Activated CD4-positive, alpha-beta T cell treated with anti-CD3 and anti-CD28 coated beads, Interleukin-2, amount 10 ng/mL, durations not matched to agents 7 days and 5 days (primary cell): ENCODE measurements around the gene ST6GAL1. TPM values are rescaled to one million over a fixed set of nuclear protein-coding genes. Genes with fewer than 3 reads are reported as not detected.

Experiments
- CTCF ChIA-PET: fragments of 350-600 bp; sonication (Branson Sonifier 250); formaldehyde crosslinking; loops from one replicate; lab custom pipeline; 2021; ENCODE audit warnings: antibody characterized with exemption; lab: Charles Lee
- POLR2A ChIA-PET: fragments of 350-600 bp; sonication (Branson Sonifier 250); formaldehyde crosslinking; loops from one replicate; lab custom pipeline; 2021; ENCODE audit warnings: antibody characterized with exemption; lab: Charles Lee
- DNase-seq: peaks from one replicate; pipeline ENCODE4 v3.0.0-alpha.2; 2020
- H3K27ac Mint-ChIP-seq: one replicate; pipeline ENCODE4 v1.8.0; 2021; ENCODE audit warnings: mild to moderate bottlenecking, moderate library complexity, mixed read lengths
- H3K27me3 Mint-ChIP-seq: one replicate; pipeline ENCODE4 v1.8.0; 2021; ENCODE audit warnings: mixed read lengths
- H3K36me3 Mint-ChIP-seq: one replicate; pipeline ENCODE4 v1.8.0; 2021; ENCODE audit warnings: low read depth, mixed read lengths
- H3K4me1 Mint-ChIP-seq: one replicate; pipeline ENCODE4 v1.8.0; 2021; ENCODE audit warnings: mixed read lengths
- H3K4me3 Mint-ChIP-seq: one replicate; pipeline ENCODE4 v1.8.0; 2021; ENCODE audit warnings: mild to moderate bottlenecking, moderate library complexity, mixed read lengths
- H3K9me3 Mint-ChIP-seq: one replicate; pipeline ENCODE4 v1.8.0; 2021; ENCODE audit warnings: mixed read lengths
- total RNA-seq, 2 experiments: library from RNA; stranded (reverse); gene quantifications; one replicate each; pipeline ENCODE4 v1.2.3, GENCODE V29; 2021

ST6GAL1 gene
- total RNA-seq, 2 experiments from 2014 or later: 145 to 183 TPM

DNA sequence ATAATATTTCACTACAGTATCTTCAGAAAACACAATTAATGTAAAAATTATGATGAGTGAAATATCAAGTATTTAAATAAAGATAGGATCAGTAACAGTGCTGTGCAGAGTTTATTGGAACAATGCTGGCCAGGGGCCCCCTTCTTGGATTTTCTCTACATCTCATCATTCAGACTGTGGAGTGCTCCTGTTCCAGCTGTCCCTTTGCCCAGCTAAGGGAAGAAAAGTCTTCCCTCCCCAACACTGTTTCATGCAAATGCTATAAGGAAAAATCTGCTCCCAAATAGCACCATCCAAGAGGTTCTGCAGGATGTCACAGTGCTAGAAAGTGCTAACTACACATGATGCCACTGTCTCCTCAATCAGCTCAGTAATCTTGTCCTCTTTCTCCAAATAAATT, 144.5 kb downstream of the ST6GAL1 start:
- DNase-seq: no peak
- Mint-ChIP-seq H3K27ac (no peak overlapping the region), H3K9me3 (no peaks in the 10 kb centered on the region), H3K27me3 (no peaks in the 10 kb centered on the region), H3K4me1 (peaks cover 11% of the 10 kb centered on the region), H3K36me3 (peaks cover 75% of the 10 kb centered on the region), H3K4me3 (no peak overlapping the region)
- CTCF ChIA-PET: interaction anchor here (0.8 to 1.7 kb wide), 3 partner anchors 10 to 75 kb away, joined by 3 to 4 read pairs (median 4); no protein-coding TSS in a partner anchor
- POLR2A ChIA-PET: no interaction called here

DNA sequence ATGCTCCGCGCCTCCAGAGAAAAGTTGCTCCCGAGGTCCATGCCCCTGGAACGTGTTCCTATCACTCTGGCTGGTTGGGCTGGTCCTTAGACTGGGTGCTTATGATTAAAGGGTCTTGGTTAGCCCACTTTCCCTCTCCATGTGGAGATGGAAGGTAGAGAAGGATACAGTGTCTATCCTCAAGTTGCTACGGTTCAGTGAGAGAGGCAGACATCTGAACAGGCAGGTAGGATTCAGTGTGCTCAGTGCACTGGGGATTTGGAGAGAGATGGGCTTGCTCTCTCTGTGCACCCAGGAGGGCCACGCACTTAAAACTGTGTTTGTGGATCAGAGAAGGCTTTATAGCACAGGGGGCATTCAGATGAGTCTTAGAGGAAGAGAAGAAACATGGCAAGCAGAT, 146.0 kb downstream of the ST6GAL1 start:
- Mint-ChIP-seq H3K36me3 (peaks cover 64% of the 10 kb centered on the region), H3K9me3 (no peaks in the 10 kb centered on the region), H3K27me3 (no peaks in the 10 kb centered on the region), H3K27ac (no peak overlapping the region), H3K4me1 (peaks cover 3% of the 10 kb centered on the region), H3K4me3 (no peak overlapping the region)
- ChIA-PET CTCF (no interaction called here), POLR2A (no interaction called here)
- no peak for DNase-seq

DNA sequence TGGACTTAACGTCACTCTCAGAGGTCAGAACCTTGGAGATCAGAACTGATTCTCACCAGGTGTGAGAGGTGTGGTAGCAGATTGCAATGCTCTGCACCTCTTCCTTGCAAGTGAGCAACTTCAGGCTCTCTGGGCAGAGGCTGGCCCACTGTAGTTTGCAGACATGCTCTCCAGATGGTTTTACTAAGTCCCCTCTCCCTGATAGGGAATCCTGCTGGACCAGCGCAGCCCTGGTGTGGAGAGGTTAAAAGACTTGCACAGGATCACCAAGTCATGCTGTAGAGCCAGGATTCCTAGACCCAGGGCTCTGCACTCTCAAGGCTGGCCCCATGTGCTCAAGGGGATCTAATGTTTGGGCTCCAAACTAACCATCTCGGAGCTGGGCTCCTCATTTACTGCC, 146.8 kb downstream of the ST6GAL1 start:
- Mint-ChIP-seq H3K9me3 (no peaks in the 10 kb centered on the region), H3K27me3 (no peaks in the 10 kb centered on the region), H3K36me3 (peaks cover 63% of the 10 kb centered on the region), H3K4me1 (peaks cover 2% of the 10 kb centered on the region), H3K27ac (no peak overlapping the region), H3K4me3 (no peak overlapping the region)
- ChIA-PET CTCF (interaction anchor here (0.6 kb wide), 1 partner anchor 143 kb away, joined by 3 read pairs; no protein-coding TSS in a partner anchor), POLR2A (no interaction called here)
- DNase-seq: no peak

DNA sequence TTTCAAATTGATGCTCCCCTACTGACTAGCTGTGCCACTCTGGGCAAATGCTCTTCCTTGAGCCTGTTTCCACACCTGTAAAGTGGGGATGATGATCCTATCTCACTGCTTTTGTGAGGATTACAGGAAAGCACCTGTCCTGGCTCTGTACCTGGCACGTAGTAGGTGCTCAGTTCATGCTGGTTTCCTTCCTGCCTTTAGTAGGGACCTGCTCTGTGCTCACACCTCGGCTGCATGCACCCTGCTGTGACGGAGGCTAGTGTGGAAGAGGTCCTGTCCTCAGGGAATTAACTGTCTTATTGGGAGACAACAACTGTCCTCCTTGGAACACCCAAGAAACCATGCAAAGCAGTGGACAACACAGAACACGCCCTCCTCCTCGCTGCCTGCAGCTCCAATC, 147.2 kb downstream of the ST6GAL1 start:
- Mint-ChIP-seq H3K4me1 (peaks cover 2% of the 10 kb centered on the region), H3K27me3 (no peaks in the 10 kb centered on the region), H3K4me3 (no peak overlapping the region), H3K36me3 (peaks cover 64% of the 10 kb centered on the region), H3K9me3 (no peaks in the 10 kb centered on the region), H3K27ac (no peak overlapping the region)
- POLR2A ChIA-PET: no interaction called here
- no peak for DNase-seq
- CTCF ChIA-PET: interaction anchor here (0.6 kb wide), 1 partner anchor 143 kb away, joined by 3 read pairs; no protein-coding TSS in a partner anchor

DNA sequence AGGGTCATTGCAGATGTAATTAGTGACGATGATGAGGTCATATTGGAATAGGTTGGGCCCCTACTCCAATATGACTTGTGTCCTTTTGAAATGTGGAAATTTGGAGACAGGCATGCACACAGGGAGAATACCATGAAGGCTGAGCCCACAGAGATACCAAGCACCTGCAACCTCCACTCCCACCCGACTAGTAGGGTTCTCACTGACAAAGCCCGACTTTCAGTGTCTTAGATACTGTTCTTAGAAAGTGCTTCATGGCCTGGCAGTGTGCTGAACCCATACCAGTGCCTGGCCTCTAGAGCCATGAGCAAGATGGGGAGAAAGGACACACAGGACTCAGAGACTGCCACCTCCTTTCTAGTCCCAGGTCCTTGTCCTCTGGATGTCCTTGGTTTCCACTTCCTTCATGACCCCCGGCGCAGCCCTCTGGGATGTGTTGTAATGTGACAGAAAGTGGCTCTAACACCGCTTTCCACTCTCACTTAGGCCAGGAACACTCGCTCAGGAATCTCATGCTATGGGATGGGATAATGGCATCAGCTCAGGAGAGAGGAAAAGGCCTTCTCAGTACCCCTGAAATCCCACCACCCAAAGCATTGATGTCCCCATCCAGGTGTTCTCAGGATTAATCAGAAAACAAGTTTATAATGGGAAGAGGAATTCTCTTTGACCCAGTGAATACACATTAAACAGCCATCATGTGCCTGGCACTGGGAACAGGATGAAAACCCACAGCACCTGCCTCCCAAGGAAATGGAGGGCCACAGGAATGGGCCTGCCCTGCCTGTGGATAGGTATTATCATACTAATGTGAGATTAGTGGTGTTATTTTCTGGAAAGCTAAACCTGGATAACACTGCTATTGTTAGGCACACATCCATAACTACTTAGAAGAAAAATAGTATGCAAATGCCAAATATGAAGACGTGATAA, 149.0 kb downstream of the ST6GAL1 start:
- POLR2A ChIA-PET: no interaction called here
- no peak overlapping the region for H3K27ac Mint-ChIP-seq
- H3K9me3 Mint-ChIP-seq: no peaks in the 10 kb centered on the region
- H3K27me3 Mint-ChIP-seq: no peaks in the 10 kb centered on the region
- no peak overlapping the region for H3K4me3 Mint-ChIP-seq
- H3K36me3 Mint-ChIP-seq: peaks cover 51% of the 10 kb centered on the region
- no peak for DNase-seq
- CTCF ChIA-PET: no interaction called here
- peaks cover 9% of the 10 kb centered on the region for H3K4me1 Mint-ChIP-seq

DNA sequence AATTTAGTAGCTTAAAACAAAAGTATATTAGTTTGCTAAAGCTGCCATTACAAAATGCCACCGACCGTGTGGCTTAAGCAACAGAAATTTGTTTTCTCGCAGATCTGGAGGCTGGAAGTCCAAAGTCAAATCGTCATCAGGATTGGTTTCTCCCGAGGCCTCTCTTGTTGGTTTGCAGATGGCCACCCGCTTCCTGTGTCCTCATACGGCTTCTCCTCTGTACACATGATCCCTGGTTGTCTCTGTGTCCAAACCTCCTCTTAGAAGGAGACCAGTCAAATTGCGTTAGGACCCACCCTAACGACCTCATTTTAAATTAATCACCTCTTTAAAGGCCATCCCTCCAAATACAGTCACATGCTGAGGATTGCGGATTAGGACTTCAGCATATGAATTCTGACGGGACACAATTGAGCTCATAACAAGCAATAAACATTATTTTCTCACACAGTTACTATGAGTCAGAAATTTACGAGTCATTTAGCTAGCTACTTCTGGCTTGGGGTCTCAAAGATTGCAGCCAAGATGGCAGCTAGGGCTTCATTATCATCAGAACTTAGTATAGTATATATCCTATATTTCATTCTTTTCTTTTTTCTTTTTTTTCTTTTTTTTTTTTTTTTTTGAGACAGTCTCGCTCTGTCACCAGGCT, 150.6 kb downstream of the ST6GAL1 start:
- H3K9me3 Mint-ChIP-seq: no peaks in the 10 kb centered on the region
- no peaks in the 10 kb centered on the region for H3K27me3 Mint-ChIP-seq
- peaks cover 17% of the 10 kb centered on the region for H3K4me1 Mint-ChIP-seq
- peaks cover 43% of the 10 kb centered on the region for H3K36me3 Mint-ChIP-seq
- no peak overlapping the region for H3K4me3 Mint-ChIP-seq
- POLR2A ChIA-PET: no interaction called here
- CTCF ChIA-PET: interaction anchor here (0.6 to 1.2 kb wide), 3 partner anchors 12 to 959 kb away, joined by 3 to 4 read pairs (median 3); no protein-coding TSS in a partner anchor
- H3K27ac Mint-ChIP-seq: no peak overlapping the region
- DNase-seq: no peak

DNA sequence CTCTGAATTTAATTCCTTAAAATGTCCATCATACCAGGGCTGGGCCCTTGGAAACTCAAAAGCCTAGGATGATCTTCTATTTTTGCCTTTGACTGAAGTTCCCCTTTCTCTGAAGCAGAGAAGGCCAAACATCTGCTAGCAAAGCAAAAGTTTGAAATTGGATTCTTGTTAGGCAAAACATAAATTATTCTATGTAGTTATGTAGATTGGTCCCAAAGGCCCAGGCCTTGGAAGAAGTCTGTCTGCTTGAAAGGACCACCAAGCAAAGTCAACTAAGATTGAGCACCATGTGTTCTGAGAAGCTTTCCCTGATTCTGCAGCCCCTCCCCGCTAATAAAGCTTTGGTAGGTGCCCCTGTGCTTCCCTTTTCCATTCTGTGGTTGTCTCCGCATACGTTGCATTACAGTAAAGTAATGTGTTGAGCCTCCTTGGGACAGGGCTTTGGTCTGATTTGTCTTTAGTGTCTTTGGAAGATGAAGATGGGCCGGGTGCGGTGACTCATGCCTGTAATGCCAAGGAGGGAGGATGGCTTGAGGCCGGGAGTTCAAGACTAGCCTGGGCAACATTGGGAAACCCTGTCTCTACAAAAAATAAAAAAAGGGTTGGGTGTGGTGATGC, 152.5 kb downstream of the ST6GAL1 start:
- Mint-ChIP-seq H3K36me3 (peaks cover 34% of the 10 kb centered on the region), H3K27me3 (peaks cover 1% of the 10 kb centered on the region), H3K9me3 (peaks cover 8% of the 10 kb centered on the region), H3K4me1 (peaks cover 17% of the 10 kb centered on the region), H3K4me3 (no peak overlapping the region), H3K27ac (no peak overlapping the region)
- CTCF ChIA-PET: interaction anchor here (0.6 kb wide), 1 partner anchor 224 kb away, joined by 3 read pairs; no protein-coding TSS in a partner anchor
- DNase-seq: no peak
- POLR2A ChIA-PET: no interaction called here

DNA sequence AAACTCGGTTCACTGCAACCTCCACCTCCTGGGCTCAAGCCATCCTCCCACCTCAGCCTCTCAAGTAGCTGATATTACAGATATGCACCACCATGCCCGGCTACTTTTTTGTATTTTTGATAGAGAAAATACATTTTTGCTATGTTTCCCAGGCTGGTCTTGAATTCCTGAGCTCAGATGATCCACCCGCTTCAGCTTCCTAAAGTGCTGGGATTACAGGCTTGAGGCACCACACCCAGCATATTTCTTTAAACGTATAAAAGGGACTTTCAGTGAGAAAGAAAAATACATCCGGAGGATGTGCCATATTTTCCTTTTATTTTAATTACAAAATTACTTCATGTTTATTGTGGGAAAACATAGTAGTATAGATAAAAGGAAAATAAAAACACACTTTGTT, 153.8 kb downstream of the ST6GAL1 start:
- Mint-ChIP-seq H3K4me3 (no peak overlapping the region), H3K36me3 (peaks cover 32% of the 10 kb centered on the region), H3K27me3 (peaks cover 1% of the 10 kb centered on the region), H3K9me3 (peaks cover 14% of the 10 kb centered on the region), H3K4me1 (peaks cover 19% of the 10 kb centered on the region), H3K27ac (no peak overlapping the region)
- DNase-seq: no peak
- ChIA-PET POLR2A (no interaction called here), CTCF (interaction anchor here (0.7 to 0.8 kb wide), 2 partner anchors 23 to 47 kb away, joined by 3 read pairs; no protein-coding TSS in a partner anchor)

DNA sequence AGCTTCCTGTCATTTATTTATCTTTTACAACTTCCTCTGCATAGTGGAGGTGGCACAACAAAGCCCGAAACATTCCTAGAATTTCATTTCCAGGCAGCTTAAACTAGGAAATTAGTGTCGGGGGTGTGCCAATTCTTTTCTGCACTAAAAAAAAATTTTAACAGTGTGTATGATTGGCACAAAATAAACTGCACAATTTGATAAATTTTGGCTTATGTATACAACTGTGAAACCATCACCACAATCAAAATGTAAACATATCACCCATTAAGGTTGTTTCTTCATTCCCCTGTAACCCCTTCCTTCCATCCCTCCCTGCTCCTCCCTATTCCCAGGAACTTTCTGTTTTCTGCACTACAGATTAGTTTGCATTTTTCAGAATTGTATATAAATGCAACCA, 154.3 kb downstream of the ST6GAL1 start:
- ChIA-PET POLR2A (no interaction called here), CTCF (interaction anchor here (0.7 to 0.8 kb wide), 2 partner anchors 23 to 47 kb away, joined by 3 read pairs; no protein-coding TSS in a partner anchor)
- peaks cover 19% of the 10 kb centered on the region for H3K4me1 Mint-ChIP-seq
- no peak for DNase-seq
- H3K4me3 Mint-ChIP-seq: no peak overlapping the region
- H3K9me3 Mint-ChIP-seq: peaks cover 17% of the 10 kb centered on the region
- H3K36me3 Mint-ChIP-seq: peaks cover 31% of the 10 kb centered on the region
- H3K27me3 Mint-ChIP-seq: peaks cover 1% of the 10 kb centered on the region
- no peak overlapping the region for H3K27ac Mint-ChIP-seq

DNA sequence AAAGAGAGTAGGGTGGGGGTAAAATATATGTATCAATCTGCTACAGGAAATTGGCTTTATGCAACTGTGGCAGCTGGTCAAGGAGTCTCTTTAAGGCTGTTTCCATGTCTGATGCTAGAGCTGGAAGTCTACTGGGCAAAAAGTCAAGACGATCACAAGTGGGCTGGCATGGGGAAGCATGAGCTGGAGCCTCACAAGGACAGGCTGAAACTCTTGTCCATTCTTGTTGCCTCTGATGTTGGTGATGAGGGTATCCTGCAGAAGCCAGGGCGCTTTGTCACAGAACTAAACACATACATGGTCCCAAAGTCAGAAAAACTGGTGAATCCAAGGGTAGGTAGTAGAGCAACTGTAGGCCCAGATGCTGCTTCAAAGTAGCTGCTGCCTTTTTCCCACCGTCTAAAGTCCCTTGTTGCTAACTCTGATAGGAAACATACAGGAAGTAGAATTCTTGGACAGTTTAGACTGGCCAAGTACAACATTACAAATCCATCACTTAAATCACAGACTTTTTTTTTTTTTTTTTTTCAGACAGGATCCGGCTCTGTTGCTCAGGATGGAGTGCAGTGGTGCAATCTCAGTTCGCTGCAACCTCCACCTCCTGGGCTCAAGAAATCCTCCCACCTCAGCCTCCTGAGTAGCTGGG, 154.8 kb downstream of the ST6GAL1 start:
- Mint-ChIP-seq H3K27ac (no peak overlapping the region), H3K36me3 (peaks cover 30% of the 10 kb centered on the region), H3K9me3 (peaks cover 20% of the 10 kb centered on the region), H3K4me3 (no peak overlapping the region), H3K27me3 (peaks cover 3% of the 10 kb centered on the region), H3K4me1 (peaks cover 19% of the 10 kb centered on the region)
- POLR2A ChIA-PET: no interaction called here
- DNase-seq: no peak
- CTCF ChIA-PET: interaction anchor here (0.6 to 0.9 kb wide), 3 partner anchors 11 to 132 kb away, joined by 3 read pairs; no protein-coding TSS in a partner anchor

DNA sequence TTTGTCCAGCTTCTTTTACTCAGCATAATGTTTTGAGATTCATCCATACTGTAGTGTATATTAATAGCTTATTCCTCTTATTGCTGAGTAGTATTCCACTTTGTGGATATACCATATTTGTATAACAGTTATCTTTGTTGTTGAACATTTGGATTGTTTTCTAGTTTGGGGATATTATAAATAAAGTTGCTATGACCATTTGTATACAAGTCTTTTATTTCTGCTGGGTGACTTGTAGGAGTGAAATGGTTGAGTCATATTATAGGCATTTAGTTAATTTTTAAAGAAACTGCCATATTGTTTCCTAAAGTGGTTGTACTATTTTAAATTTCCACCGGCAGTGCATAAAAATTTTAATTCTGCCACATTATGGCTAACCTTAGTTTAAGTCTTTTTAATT, 155.6 kb downstream of the ST6GAL1 start:
- ChIA-PET CTCF (interaction anchor here (0.6 kb wide), 1 partner anchor 133 kb away, joined by 3 read pairs; no protein-coding TSS in a partner anchor), POLR2A (no interaction called here)
- Mint-ChIP-seq H3K9me3 (peaks cover 22% of the 10 kb centered on the region), H3K4me1 (peaks cover 19% of the 10 kb centered on the region), H3K4me3 (no peak overlapping the region), H3K36me3 (peaks cover 30% of the 10 kb centered on the region), H3K27ac (no peak overlapping the region), H3K27me3 (peaks cover 3% of the 10 kb centered on the region)
- DNase-seq: no peak

DNA sequence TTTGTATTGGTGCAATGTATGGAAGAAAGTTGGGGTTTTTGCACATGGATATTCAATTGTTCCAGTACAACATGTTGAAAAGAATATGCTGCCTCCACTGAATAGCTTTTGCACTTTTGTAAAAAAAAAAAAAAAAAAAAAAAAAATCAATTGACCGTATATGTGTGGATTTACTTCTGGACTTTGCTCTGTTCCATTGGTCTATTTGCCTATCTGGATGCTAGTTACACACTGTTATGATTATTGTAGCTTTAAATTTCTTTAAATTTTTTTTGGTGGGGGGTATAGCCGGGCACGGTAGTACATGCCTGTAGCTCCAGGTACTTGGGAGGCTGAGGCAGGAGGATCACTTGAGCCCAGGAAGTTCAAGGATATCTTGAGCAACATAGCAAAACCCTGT, 156.5 kb downstream of the ST6GAL1 start:
- no peak for DNase-seq
- CTCF ChIA-PET: interaction anchor here (0.8 kb wide), 1 partner anchor 14 kb away, joined by 5 read pairs; no protein-coding TSS in a partner anchor
- H3K4me1 Mint-ChIP-seq: peaks cover 19% of the 10 kb centered on the region
- POLR2A ChIA-PET: interaction anchor here (0.6 to 0.7 kb wide), 2 partner anchors 1174 to 1485 kb away, joined by 3 to 14 read pairs; no protein-coding TSS in a partner anchor
- H3K27me3 Mint-ChIP-seq: peaks cover 3% of the 10 kb centered on the region
- H3K27ac Mint-ChIP-seq: no peak overlapping the region
- peaks cover 22% of the 10 kb centered on the region for H3K9me3 Mint-ChIP-seq
- no peak overlapping the region for H3K4me3 Mint-ChIP-seq
- peaks cover 32% of the 10 kb centered on the region for H3K36me3 Mint-ChIP-seq
